K562 (cell line): ENCODE results near the gene IP6K3. TPM values are rescaled to one million over a fixed set of nuclear protein-coding genes. Genes with fewer than 3 reads are reported as not detected.
A peak's percentile ranks its signal among the peaks of the same experiment; 100 is the strongest.

ENCODE experiments used
- ATF2 ChIP-seq: sonication (generic); formaldehyde crosslinking; IDR thresholded peaks from 2 replicates; pipeline ENCODE4 v1.8.1; 2022; ENCODE audit warnings: missing genetic modification reagents
- GATAD2B ChIP-seq: fragments of 450-650 bp; IDR thresholded peaks from 2 replicates; pipeline ENCODE4 v1.6.1; 2017; ENCODE audit warnings: mild to moderate bottlenecking, borderline replicate concordance
- IRF2 ChIP-seq: sonication (generic); formaldehyde crosslinking; IDR thresholded peaks from 2 replicates; pipeline ENCODE4 v1.8.1; 2022; ENCODE audit warnings: mild to moderate bottlenecking, missing genetic modification reagents
- KDM4B ChIP-seq, 2 experiments: fragments of 450-650 bp in 1 of 2; sonication (generic) in 1 of 2; IDR thresholded peaks; 2 replicates each; pipeline ENCODE4 v1.6.1; 2016 to 2017; ENCODE audit warnings: borderline replicate concordance in 2 of 2, antibody characterized with exemption in 1 of 2, low read depth in 1 of 2, mild to moderate bottlenecking in 1 of 2
- MEF2A ChIP-seq: IDR thresholded peaks from 2 replicates; pipeline ENCODE4 v1.6.1; 2011; ENCODE audit warnings: low read depth, mild to moderate bottlenecking, low read length, moderate library complexity; ENCODE audit not compliant: control insufficient read depth
- MIER1 ChIP-seq: fragments of 450-650 bp; IDR thresholded peaks from 2 replicates; pipeline ENCODE4 v1.6.1; 2016; ENCODE audit warnings: antibody characterized with exemption, mild to moderate bottlenecking, low read depth
- NFIC ChIP-seq: fragments of 450-650 bp; IDR thresholded peaks from 2 replicates; pipeline ENCODE4 v1.6.1; 2017; ENCODE audit warnings: mild to moderate bottlenecking, inconsistent platforms
- NR2C1 ChIP-seq, 2 experiments: fragments of 450-650 bp; IDR thresholded peaks; 2 replicates each; pipeline ENCODE4 v1.6.1; 2017; ENCODE audit warnings: mild to moderate bottlenecking in 2 of 2, antibody characterized with exemption in 1 of 2, inconsistent platforms in 1 of 2, missing compliant biosample characterization in 1 of 2, missing genetic modification characterization in 1 of 2
- POLR2AphosphoS2 ChIP-seq: IDR thresholded peaks from 2 replicates; pipeline ENCODE4 v1.6.1; 2012; ENCODE audit warnings: low read length, improper control_type of control experiment
- POLR2H ChIP-seq: IDR thresholded peaks from 2 replicates; pipeline ENCODE4 v1.6.1; 2016; ENCODE audit warnings: missing genetic modification characterization, low read depth, mild to moderate bottlenecking, control low read depth, missing compliant biosample characterization, moderate library complexity
- SMARCA5 ChIP-seq: fragments of 450-650 bp; IDR thresholded peaks from 2 replicates; pipeline ENCODE4 v1.6.1; 2016
- USF1 ChIP-seq: sonication (generic); formaldehyde crosslinking; IDR thresholded peaks from 2 replicates; pipeline ENCODE4 v1.9.0; 2022; ENCODE audit warnings: mild to moderate bottlenecking, missing genetic modification reagents
- ZBTB17 ChIP-seq: fragments of 450-650 bp; formaldehyde crosslinking; IDR thresholded peaks from 2 replicates; pipeline ENCODE4 v1.4.0; 2020; ENCODE audit warnings: mild to moderate bottlenecking
- ZFP36 ChIP-seq: fragments of 150-350 bp; IDR thresholded peaks from 2 replicates; pipeline ENCODE4 v1.6.1; 2018; ENCODE audit warnings: low read length, low read depth; ENCODE audit not compliant: partially characterized antibody
- ZKSCAN1 ChIP-seq: fragments of 150-350 bp; IDR thresholded peaks from 2 replicates; pipeline ENCODE4 v1.6.1; 2016; ENCODE audit warnings: low read depth, low read length
- ZNF134 ChIP-seq: fragments of 250-450 bp; sonication (Bioruptor Pico); conservative IDR thresholded peaks from 2 replicates; pipeline ENCODE4 v1.4.0; 2020
- ZNF174 ChIP-seq: fragments of 250-450 bp; sonication (Bioruptor Pico); IDR thresholded peaks from 2 replicates; pipeline ENCODE4 v1.4.0; 2020; ENCODE audit warnings: mild to moderate bottlenecking
- ZNF511 ChIP-seq: sonication (generic); formaldehyde crosslinking; IDR thresholded peaks from 2 replicates; pipeline ENCODE4 v1.8.0; 2022; ENCODE audit warnings: mild to moderate bottlenecking, missing genetic modification reagents
- polyA plus RNA-seq, 8 experiments: library from polyadenylated mRNA; depleted of rRNA in 4 of 8; stranded (reverse) in 5 of 8; unstranded in 3 of 8; fragments of >200 nt; fragmentation: Nextera tagmentation in 2 of 8; fragmentation: Illumina TruSeq in 1 of 8; extraction: Ambion mirVana in 2 of 8; extraction: Trizol in 1 of 8; gene quantifications; 2 replicates each; pipeline versions ENCODE4 v1.2.1 to v1.2.3, GENCODE V29; 2011 to 2014; ENCODE audit warnings: inconsistent platforms in 1 of 8, missing spikeins in 1 of 8
- total RNA-seq, 7 experiments: library from RNA; depleted of rRNA in 6 of 7; stranded (reverse); fragments of >200 nt in 6 of 7; fragmentation: Illumina TruSeq in 2 of 7; extraction: Trizol in 2 of 7; gene quantifications; 2 replicates each; pipeline versions ENCODE4 v1.2.1 to v1.2.3, GENCODE V29; 2011 to 2021; ENCODE audit warnings: low replicate concordance in 1 of 7
- TF ChIP-seq, protein P1 (sequence below): sonication (generic); formaldehyde crosslinking; IDR thresholded peaks from 2 replicates; pipeline ENCODE4 v1.5.0; 2020; ENCODE audit warnings: missing genetic modification reagents
- TF ChIP-seq, protein P2 (sequence below): fragments of 450-650 bp; IDR thresholded peaks from 2 replicates; pipeline ENCODE4 v1.6.1; 2014; ENCODE audit warnings: low read depth, mild to moderate bottlenecking, moderate library complexity, borderline replicate concordance

The IP6K3 gene
- total and polyA plus RNA-seq, 9 of the 15 experiments (the other 6 are each of a cell fraction or from before 2014, with no cell fraction given) = not detected

GRCh38 chr6:33711140-33712129 lies 35.3 kb downstream of the IP6K3 start, which contains the start of gene UQCC2 (continued):
- peak; percentile 95 for TF ChIP-seq POLR2H (tag)
- no peak for TF ChIP-seq ATF2 (CRISPR knock-in tag)
- peak; percentile 93 for TF ChIP-seq USF1 (CRISPR knock-in tag)
- TF ChIP-seq ZBTB17 (CRISPR knock-in tag) = peak; percentile 69
- TF ChIP-seq ZKSCAN1 = no peak
- TF ChIP-seq ZFP36 = no peak
- no peak for TF ChIP-seq NR2C1 (IDR thresholded peaks at IDR 0.05)
- TF ChIP-seq NR2C1 (tag; IDR thresholded peaks at IDR 0.05) = peak; percentile 52; the same call in 1 of the 2 replicates
- TF ChIP-seq GATAD2B = peak; percentile 75; the same call in 1 of the 2 replicates
- no peak for TF ChIP-seq IRF2 (CRISPR knock-in tag)
- TF ChIP-seq SMARCA5 = no peak
- TF ChIP-seq KDM4B (IDR thresholded peaks at IDR 0.05; ENCODE audit: borderline replicate concordance in 2 of 2, low read depth in 1 of 2) = peak in 1 of 2 experiments; percentile 40; a peak in 1 of 4 replicates
- peak; percentile 91 for TF ChIP-seq NFIC
- no peak for TF ChIP-seq MEF2A
- no peak for TF ChIP-seq ZNF174 (CRISPR knock-in tag)
- TF ChIP-seq ZNF134 = no peak
- TF ChIP-seq POLR2AphosphoS2 = peak; percentile 46; the same call in 1 of the 2 replicates
- TF ChIP-seq, protein P1, sequence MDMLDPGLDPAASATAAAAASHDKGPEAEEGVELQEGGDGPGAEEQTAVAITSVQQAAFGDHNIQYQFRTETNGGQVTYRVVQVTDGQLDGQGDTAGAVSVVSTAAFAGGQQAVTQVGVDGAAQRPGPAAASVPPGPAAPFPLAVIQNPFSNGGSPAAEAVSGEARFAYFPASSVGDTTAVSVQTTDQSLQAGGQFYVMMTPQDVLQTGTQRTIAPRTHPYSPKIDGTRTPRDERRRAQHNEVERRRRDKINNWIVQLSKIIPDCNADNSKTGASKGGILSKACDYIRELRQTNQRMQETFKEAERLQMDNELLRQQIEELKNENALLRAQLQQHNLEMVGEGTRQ (CRISPR knock-in tag) = peak; percentile 86
- no peak for TF ChIP-seq MIER1
- TF ChIP-seq, protein P2, sequence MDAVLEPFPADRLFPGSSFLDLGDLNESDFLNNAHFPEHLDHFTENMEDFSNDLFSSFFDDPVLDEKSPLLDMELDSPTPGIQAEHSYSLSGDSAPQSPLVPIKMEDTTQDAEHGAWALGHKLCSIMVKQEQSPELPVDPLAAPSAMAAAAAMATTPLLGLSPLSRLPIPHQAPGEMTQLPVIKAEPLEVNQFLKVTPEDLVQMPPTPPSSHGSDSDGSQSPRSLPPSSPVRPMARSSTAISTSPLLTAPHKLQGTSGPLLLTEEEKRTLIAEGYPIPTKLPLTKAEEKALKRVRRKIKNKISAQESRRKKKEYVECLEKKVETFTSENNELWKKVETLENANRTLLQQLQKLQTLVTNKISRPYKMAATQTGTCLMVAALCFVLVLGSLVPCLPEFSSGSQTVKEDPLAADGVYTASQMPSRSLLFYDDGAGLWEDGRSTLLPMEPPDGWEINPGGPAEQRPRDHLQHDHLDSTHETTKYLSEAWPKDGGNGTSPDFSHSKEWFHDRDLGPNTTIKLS = no peak
- TF ChIP-seq ZNF511 (CRISPR knock-in tag) = peak; percentile 81; the same call in 1 of the 2 replicates
